HG03175 (cell line): ENCODE results near the gene AIG1.

Source experiments
- ATAC-seq: cut with Tn5 transposase; IDR thresholded peaks from one replicate; pipeline ENCODE4 v1.9.1; 2021; ENCODE audit warnings: mild to moderate bottlenecking, moderate library complexity; ENCODE audit not compliant: unreplicated experiment

The AIG1 gene

GRCh38 chr6:143093290-143093689 lies 32.6 kb downstream of the AIG1 start:
- no peak for ATAC-seq

- no peak for ATAC-seq
Observed at GRCh38 chr6:143096403-143096802, 35.7 kb downstream of the AIG1 start.

- ATAC-seq, result no peak
Observed at GRCh38 chr6:143097224-143097795, 36.6 kb downstream of the AIG1 start.

- peak; percentile 98 for ATAC-seq
Observed at GRCh38 chr6:143098054-143098671, 37.5 kb downstream of the AIG1 start.

- ATAC-seq, result no peak
Observed at GRCh38 chr6:143099647-143100046, 39.0 kb downstream of the AIG1 start.

GRCh38 chr6:143100429-143100828 lies 39.7 kb downstream of the AIG1 start:
- no peak for ATAC-seq

GRCh38 chr6:143103916-143104315 lies 43.2 kb downstream of the AIG1 start:
- no peak for ATAC-seq

- no peak for ATAC-seq
Observed at GRCh38 chr6:143107440-143107839, 46.8 kb downstream of the AIG1 start.

- no peak for ATAC-seq
Observed at GRCh38 chr6:143107911-143108761, 47.4 kb downstream of the AIG1 start.

- no peak for ATAC-seq
Observed at GRCh38 chr6:143109196-143109595, 48.5 kb downstream of the AIG1 start.

- no peak for ATAC-seq
Observed at GRCh38 chr6:143110572-143110971, 49.9 kb downstream of the AIG1 start.

- no peak for ATAC-seq
Observed at GRCh38 chr6:143110996-143111395, 50.3 kb downstream of the AIG1 start.

GRCh38 chr6:143111443-143111842 lies 50.8 kb downstream of the AIG1 start:
- ATAC-seq, result no peak

- ATAC-seq, result no peak
Observed at GRCh38 chr6:143112084-143112768, 51.5 kb downstream of the AIG1 start.

GRCh38 chr6:143112837-143113236 lies 52.1 kb downstream of the AIG1 start:
- ATAC-seq, result no peak

GRCh38 chr6:143115728-143116127 lies 55.0 kb downstream of the AIG1 start:
- ATAC-seq, result no peak

GRCh38 chr6:143117108-143117507 lies 56.4 kb downstream of the AIG1 start:
- no peak for ATAC-seq

GRCh38 chr6:143119260-143119659 lies 58.6 kb downstream of the AIG1 start:
- ATAC-seq, result no peak

- ATAC-seq, result no peak
Observed at GRCh38 chr6:143123081-143123480, 62.4 kb downstream of the AIG1 start.

- ATAC-seq, result no peak
Observed at GRCh38 chr6:143123941-143124340, 63.3 kb downstream of the AIG1 start.

- no peak for ATAC-seq
Observed at GRCh38 chr6:143125455-143125854, 64.8 kb downstream of the AIG1 start.
